PC-9 (cell line): ENCODE results near the gene CDKN2C. TPM values are rescaled to one million over a fixed set of nuclear protein-coding genes. Genes with fewer than 3 reads are reported as not detected.

Experiments used
- BruUV-seq: library from RNA; stranded (reverse); fragments of 400-500 nt; replicated peaks from 2 replicates; lab custom pipeline; 2021; lab: Mats Ljungman, UMichigan
- CTCF ChIA-PET: fragments of 300-600 bp; sonication (Branson Sonifier 250); formaldehyde crosslinking; loops from one replicate; lab custom pipeline; 2022; ENCODE audit warnings: antibody characterized with exemption; lab: Charles Lee
- POLR2A ChIA-PET: fragments of 300-600 bp; sonication (Branson Sonifier 250); formaldehyde crosslinking; loops from one replicate; lab custom pipeline; 2022; ENCODE audit warnings: antibody characterized with exemption; ENCODE audit not compliant: unreplicated experiment; lab: Charles Lee
- DNase-seq, 2 experiments: peaks; one replicate each; pipeline versions ENCODE4 v3.0.0 to v3.0.0-alpha.2; 2015 to 2022; ENCODE audit warnings: mixed read lengths in 1 of 2
- H2AFZ ChIP-seq: fragments of 200-600 bp; sonication (generic); 2 replicates; pipeline ENCODE4 v1.8.1; 2017; ENCODE audit warnings: antibody characterized with exemption
- H3F3A ChIP-seq: fragments of 200-600 bp; sonication (generic); 2 replicates; pipeline ENCODE4 v1.8.1; 2017; ENCODE audit warnings: antibody characterized with exemption, mild to moderate bottlenecking, low read depth; ENCODE audit not compliant: insufficient read depth
- H3K27ac ChIP-seq: fragments of 200-600 bp; sonication (generic); 2 replicates; pipeline ENCODE4 v1.6.1; 2016; ENCODE audit warnings: mixed run types
- H3K27me3 ChIP-seq: fragments of 200-600 bp; sonication (generic); 2 replicates; pipeline ENCODE4 v1.6.1; 2016; ENCODE audit warnings: low read depth, mixed run types; ENCODE audit not compliant: insufficient read depth
- H3K36me3 ChIP-seq: fragments of 200-600 bp; sonication (generic); 2 replicates; pipeline ENCODE4 v1.6.1; 2016; ENCODE audit warnings: low read depth, mixed run types
- H3K4me1 ChIP-seq: fragments of 200-600 bp; sonication (generic); replicated peaks from 2 replicates; pipeline ENCODE4 v1.6.1; 2016; ENCODE audit warnings: mixed run types; ENCODE audit not compliant: insufficient read depth
- H3K4me2 ChIP-seq: fragments of 200-600 bp; sonication (generic); 2 replicates; pipeline ENCODE4 v1.6.1; 2017; ENCODE audit warnings: mixed run types
- H3K4me3 ChIP-seq: fragments of 200-600 bp; sonication (generic); 2 replicates; pipeline ENCODE4 v1.6.1; 2016; ENCODE audit warnings: mixed run types
- H3K79me2 ChIP-seq: fragments of 200-600 bp; sonication (generic); 2 replicates; pipeline ENCODE4 v1.6.1; 2017; ENCODE audit warnings: low read depth, mixed run types
- H3K9me2 ChIP-seq: fragments of 200-600 bp; sonication (generic); 2 replicates; pipeline ENCODE4 v1.8.1; 2017; ENCODE audit warnings: mild to moderate bottlenecking; ENCODE audit not compliant: insufficient read depth
- H3K9me3 ChIP-seq: fragments of 200-600 bp; sonication (generic); 2 replicates; pipeline ENCODE4 v1.8.1; 2016; ENCODE audit warnings: low read depth; ENCODE audit not compliant: insufficient read depth
- H4K20me1 ChIP-seq: fragments of 200-600 bp; sonication (generic); 2 replicates; pipeline ENCODE4 v1.8.1; 2017; ENCODE audit not compliant: insufficient read depth
- CTCF ChIP-seq: fragments of 200-600 bp; sonication (generic); conservative IDR thresholded peaks from 2 replicates; pipeline ENCODE4 v1.6.1; 2017; ENCODE audit warnings: mixed run types, antibody characterized with exemption, mild to moderate bottlenecking, moderate library complexity
- EZH2 ChIP-seq: fragments of 200-600 bp; sonication (generic); IDR thresholded peaks from 2 replicates; pipeline ENCODE4 v1.8.0; 2017; ENCODE audit warnings: antibody characterized with exemption, low read depth
- intact Hi-C: fragments of 100-400 bp; cut with micrococcal nuclease; formaldehyde crosslinking; loops from one replicate; pipeline ENCODE4 v1.10.0; 2022; ENCODE audit not compliant: unreplicated experiment
- total RNA-seq: library from RNA; stranded (reverse); gene quantifications from 2 replicates; pipeline ENCODE4 v1.2.3, GENCODE V29; 2021

Gene CDKN2C
- total RNA-seq, 1 experiment from 2014 or later = 17.1 TPM

- intact Hi-C loops = no loop called here
- BruUV-seq = no TSS peak
- no peak for DNase-seq
- Histone ChIP-seq H4K20me1 (no peaks in the 10 kb centered on the region), H3F3A (no peaks in the 10 kb centered on the region), H3K27me3 (no peaks in the 10 kb centered on the region), H3K9me2 (no peaks in the 10 kb centered on the region), H3K4me1 (no peaks in the 10 kb centered on the region), H3K79me2 (no peaks in the 10 kb centered on the region), H3K36me3 (no peaks in the 10 kb centered on the region), H3K27ac (no peak overlapping the region), H3K4me2 (no peak overlapping the region), H2AFZ (no peak overlapping the region), H3K4me3 (no peak overlapping the region), H3K9me3 (no peaks in the 10 kb centered on the region)
- CTCF ChIA-PET = interaction anchor here (0.6 kb wide), 1 partner anchor 1588 kb away, joined by 3 read pairs; no protein-coding TSS in a partner anchor
- TF ChIP-seq EZH2 (no peak), CTCF (no peak)
- POLR2A ChIA-PET = no interaction called here
Observed at GRCh38 chr1:51014878-51015277, 44.8 kb downstream of the CDKN2C start.

- ChIA-PET CTCF (no interaction called here), POLR2A (no interaction called here)
- Histone ChIP-seq H3K9me2 (no peaks in the 10 kb centered on the region), H3F3A (no peaks in the 10 kb centered on the region), H3K36me3 (no peaks in the 10 kb centered on the region), H3K27me3 (no peaks in the 10 kb centered on the region), H3K9me3 (no peaks in the 10 kb centered on the region), H3K4me3 (no peak overlapping the region), H4K20me1 (no peaks in the 10 kb centered on the region), H2AFZ (no peak overlapping the region), H3K79me2 (no peaks in the 10 kb centered on the region), H3K27ac (no peak overlapping the region), H3K4me2 (no peak overlapping the region), H3K4me1 (no peaks in the 10 kb centered on the region)
- intact Hi-C loops = no loop called here
- BruUV-seq = no TSS peak
- TF ChIP-seq CTCF (no peak), EZH2 (no peak)
- no peak for DNase-seq
Observed at GRCh38 chr1:51019811-51020210, 49.8 kb downstream of the CDKN2C start.

Other genes starting within 250 kb of the CDKN2C start
- gene FAF1, start 10.0 kb upstream of the CDKN2C start, total RNA-seq = 99.2 and 105 TPM in 2 replicates
- not detected in 2 replicates for gene C1orf185, start 132.0 kb downstream of the CDKN2C start, total RNA-seq